MG63 (cell line): ENCODE data around the gene ECI2. TPM values are rescaled to one million over a fixed set of nuclear protein-coding genes. Genes with fewer than 3 reads are reported as not detected.

ENCODE experiments used
- DNase-seq: peaks from one replicate; pipeline ENCODE4 v3.0.0-alpha.2; 2020
- H3K27me3 ChIP-seq: fragments of 250-450 bp; sonication (Bioruptor Pico); 2 replicates; pipeline ENCODE4 v1.5.1; 2020; ENCODE audit warnings: mild to moderate bottlenecking, moderate library complexity
- H3K36me3 ChIP-seq: fragments of 250-450 bp; sonication (Bioruptor Pico); 2 replicates; pipeline ENCODE4 v1.5.1; 2020; ENCODE audit warnings: mild to moderate bottlenecking, moderate library complexity
- H3K4me3 ChIP-seq: fragments of 250-450 bp; sonication (Bioruptor Pico); 2 replicates; pipeline ENCODE4 v1.5.1; 2020; ENCODE audit warnings: mild to moderate bottlenecking, moderate library complexity
- H3K9me3 ChIP-seq: fragments of 250-450 bp; sonication (Bioruptor Pico); 2 replicates; pipeline ENCODE4 v1.5.1; 2020; ENCODE audit warnings: mild to moderate bottlenecking, moderate library complexity
- total RNA-seq: library from RNA; depleted of rRNA; stranded (reverse); fragments of >200 nt; shearing (Covaris generic); gene quantifications from 2 replicates; pipeline ENCODE4 v1.2.3, GENCODE V29; 2014; ENCODE audit warnings: low replicate concordance; rRNA removed

The ECI2 gene
- total RNA-seq, 1 experiment from 2014 or later, result 45.9 TPM

GRCh38 chr6:4084444-4085331 lies 50.7 kb downstream of the ECI2 start:
- Histone ChIP-seq H3K4me3 (no peak overlapping the region), H3K36me3 (no peaks in the 10 kb centered on the region), H3K9me3 (no peaks in the 10 kb centered on the region), H3K27me3 (no peaks in the 10 kb centered on the region)
- DNase-seq, result no peak

- H3K4me3 ChIP-seq, result no peak within 1 kb of the TSS
- H3K36me3 ChIP-seq, result no peaks in the 10 kb centered on the region
- DNase-seq, result no peak
- no peaks in the 10 kb centered on the region for H3K27me3 ChIP-seq
- H3K9me3 ChIP-seq, result no peaks in the 10 kb centered on the region
Measured at GRCh38 chr6:4078691-4079471, 56.5 kb downstream of the ECI2 start, which contains the start of gene FAM217A. TSS of gene FAM217A (minus strand) at chr6:4079137. CDS start at chr6:4077414, 1,723 bp downstream.

DNA sequence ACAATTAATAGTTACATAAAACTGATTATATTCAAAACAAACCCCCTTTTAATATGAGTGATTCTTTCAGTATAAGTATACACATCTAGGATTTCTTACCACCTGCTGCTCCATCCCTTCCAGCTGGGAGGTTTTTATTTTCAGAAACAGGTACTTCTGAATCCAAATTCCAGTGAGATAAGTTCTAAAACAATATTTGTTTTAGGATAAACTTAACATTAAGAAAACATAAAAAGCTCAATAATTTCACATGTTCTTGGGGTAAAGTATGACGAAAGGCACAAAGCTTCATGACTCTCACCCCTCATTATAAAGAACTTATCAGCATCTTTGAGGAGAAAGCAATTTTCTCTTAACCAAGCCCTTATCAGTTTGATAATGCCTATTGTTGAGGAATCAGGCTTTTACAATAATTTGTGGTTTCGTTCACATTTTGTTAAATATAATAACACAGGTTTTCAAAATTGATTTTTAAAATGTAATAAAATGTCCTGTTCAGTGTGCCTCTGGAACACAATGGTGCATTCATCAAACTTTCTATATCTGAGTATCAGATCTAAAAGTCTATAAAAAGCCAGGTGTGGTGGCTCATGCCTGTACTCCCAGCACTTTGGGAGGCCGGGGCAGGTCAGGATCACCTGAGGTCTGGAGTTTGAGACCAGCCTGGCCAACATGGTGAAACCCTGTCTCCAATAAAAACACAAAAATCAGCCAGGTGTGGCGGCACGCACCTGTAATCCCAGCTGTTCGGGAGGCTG lies 60.7 kb downstream of the ECI2 start:
- no peaks in the 10 kb centered on the region for H3K36me3 ChIP-seq
- no peaks in the 10 kb centered on the region for H3K27me3 ChIP-seq
- no peak for DNase-seq
- no peaks in the 10 kb centered on the region for H3K9me3 ChIP-seq
- H3K4me3 ChIP-seq, result no peak overlapping the region

- DNase-seq, result no peak
- H3K9me3 ChIP-seq, result no peaks in the 10 kb centered on the region
- H3K4me3 ChIP-seq, result no peak overlapping the region
- H3K36me3 ChIP-seq, result no peaks in the 10 kb centered on the region
- H3K27me3 ChIP-seq, result no peaks in the 10 kb centered on the region
Measured at GRCh38 chr6:4071330-4071729, 64.0 kb downstream of the ECI2 start.

DNA sequence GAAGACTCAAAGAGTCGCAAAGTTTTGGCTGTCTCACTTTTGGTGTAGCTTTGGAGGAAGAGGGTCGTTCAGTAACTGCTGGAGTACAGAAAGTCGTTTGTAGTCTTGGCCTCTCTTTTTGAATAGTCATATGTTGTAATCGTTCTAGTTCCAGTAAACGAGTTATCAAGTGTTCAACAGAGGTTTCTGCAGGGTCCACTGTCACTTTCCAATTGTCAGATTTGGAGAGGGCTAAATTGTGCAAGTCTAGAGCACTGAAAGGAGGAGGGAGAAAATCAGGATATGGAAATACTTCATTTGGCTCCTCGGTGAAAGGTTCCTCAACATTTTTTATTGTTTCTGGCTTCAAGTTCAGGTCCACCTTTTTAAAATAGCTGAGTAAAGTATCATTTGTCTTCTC lies 66.2 kb downstream of the ECI2 start:
- Histone ChIP-seq H3K27me3 (no peaks in the 10 kb centered on the region), H3K4me3 (no peak overlapping the region), H3K36me3 (peaks cover 10% of the 10 kb centered on the region), H3K9me3 (no peaks in the 10 kb centered on the region)
- no peak for DNase-seq

DNA sequence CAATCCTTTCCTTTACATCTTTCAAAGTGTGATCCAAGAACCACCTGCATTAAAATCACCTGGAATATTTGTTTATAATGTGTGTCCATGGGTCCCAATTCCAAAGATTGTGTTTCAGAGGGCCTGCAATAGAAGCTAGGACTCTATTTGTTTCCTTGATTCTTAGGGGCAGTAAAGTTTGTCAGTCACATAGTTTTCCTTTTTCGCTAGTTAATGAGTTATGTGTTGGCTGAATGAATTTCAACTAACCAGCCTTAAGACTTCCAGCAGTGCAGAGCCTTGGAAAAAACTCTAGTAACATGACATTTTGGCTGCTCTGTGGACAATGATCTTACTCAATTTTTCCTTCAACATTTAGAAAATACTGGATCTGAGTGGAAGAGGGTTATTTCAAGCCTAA lies 67.7 kb downstream of the ECI2 start:
- peaks cover 21% of the 10 kb centered on the region for H3K36me3 ChIP-seq
- no peak for DNase-seq
- no peak overlapping the region for H3K4me3 ChIP-seq
- H3K27me3 ChIP-seq, result no peaks in the 10 kb centered on the region
- no peaks in the 10 kb centered on the region for H3K9me3 ChIP-seq

DNA sequence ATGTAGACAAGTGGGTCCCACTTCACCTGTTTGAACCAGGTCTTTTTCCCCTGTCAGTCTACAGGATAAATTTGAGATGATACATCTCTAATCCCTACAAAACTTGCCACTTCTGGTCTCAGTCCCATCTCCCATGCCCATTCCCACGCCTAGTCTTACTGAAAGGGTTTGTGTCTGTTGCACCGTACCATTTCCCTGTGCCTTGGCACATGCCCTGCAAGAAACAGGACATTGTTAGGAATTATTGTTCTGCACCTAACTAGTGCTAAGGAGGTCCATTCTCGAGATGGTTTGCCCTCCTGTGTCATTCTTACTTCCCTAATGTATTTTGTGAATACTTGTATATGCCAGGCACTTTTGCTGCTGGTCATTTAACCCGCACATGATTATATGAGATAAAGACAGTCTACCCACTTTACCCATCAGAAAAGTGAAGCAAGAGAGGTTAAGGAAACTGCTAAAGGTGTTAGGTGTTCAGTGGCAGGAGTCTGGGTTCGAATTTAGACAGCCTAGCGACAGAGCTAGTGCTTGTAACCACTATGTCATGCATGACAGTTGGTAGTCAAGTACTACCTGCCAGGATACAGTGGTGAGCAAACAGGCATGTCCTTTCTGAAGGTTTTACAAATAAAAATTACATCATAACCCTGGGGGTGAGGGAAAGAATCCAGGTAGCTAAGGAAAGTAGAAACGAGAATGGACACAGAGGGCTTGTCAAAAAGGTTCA lies 69.2 kb downstream of the ECI2 start:
- no peaks in the 10 kb centered on the region for H3K9me3 ChIP-seq
- H3K27me3 ChIP-seq, result no peaks in the 10 kb centered on the region
- H3K36me3 ChIP-seq, result peaks cover 36% of the 10 kb centered on the region
- no peak for DNase-seq
- H3K4me3 ChIP-seq, result no peak overlapping the region

Other genes with a start within 250 kb of the ECI2 start
- not detected in 2 replicates for gene FAM217A, start 56.4 kb downstream of the ECI2 start, total RNA-seq